ENCODE measurements around the gene IL12RB2. TPM values are rescaled to one million over a fixed set of nuclear protein-coding genes. Genes with fewer than 3 reads are reported as not detected.
"Not testable (repeated sequence)": the region's sequence is repeated elsewhere in the genome, so short reads cannot be mapped to it uniquely, and the experiment has no call there.

IL12RB2 gene
- total RNA-seq, 1 donor from 2014 or later: 0.06 TPM

DNA sequence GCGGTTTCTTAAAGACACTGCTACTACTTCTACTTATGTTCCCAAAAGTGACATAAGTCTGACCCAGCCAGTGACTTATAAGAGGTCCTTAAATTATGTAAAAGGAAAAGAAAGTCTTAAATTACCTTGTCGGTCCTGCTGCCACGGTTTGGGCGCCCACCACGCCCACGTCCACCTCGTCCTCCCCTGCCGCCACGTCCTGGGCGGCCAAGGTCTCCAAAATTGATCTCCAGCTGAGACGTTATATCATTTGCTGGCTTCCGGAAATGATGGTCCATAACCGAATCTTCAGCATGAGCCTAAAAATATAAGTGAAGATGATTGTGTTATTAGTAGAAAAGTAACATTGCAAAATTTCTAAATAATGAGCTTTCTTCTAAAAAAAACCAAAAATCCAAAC, 107.4 kb downstream of the IL12RB2 start:
- Histone ChIP-seq H3K9ac (no peak overlapping the region), H4K20me1 (ENCODE audit: low read depth) (peaks cover 81% of the 10 kb centered on the region), H3K36me3 (peaks cover 46% of the 10 kb centered on the region), H3K27ac (no peak overlapping the region), H3K9me3 (ENCODE audit: low read depth) (no peaks in the 10 kb centered on the region), H3F3A (ENCODE audit: low read depth) (peaks cover 29% of the 10 kb centered on the region), H3K79me2 (ENCODE audit: low read depth) (peaks cover 73% of the 10 kb centered on the region), H3K27me3 (no peaks in the 10 kb centered on the region), H3K4me2 (no peak overlapping the region), H3K4me1 (no peaks in the 10 kb centered on the region), H3K4me3 (no peak overlapping the region), H2AFZ (replicated peaks) (no peak overlapping the region)
- no peak for TF ChIP-seq EZH2 (IDR thresholded peaks at IDR 0.05)
- no peak for TF ChIP-seq EZH2phosphoT487 (IDR thresholded peaks at IDR 0.05)
- TF ChIP-seq, protein P1, sequence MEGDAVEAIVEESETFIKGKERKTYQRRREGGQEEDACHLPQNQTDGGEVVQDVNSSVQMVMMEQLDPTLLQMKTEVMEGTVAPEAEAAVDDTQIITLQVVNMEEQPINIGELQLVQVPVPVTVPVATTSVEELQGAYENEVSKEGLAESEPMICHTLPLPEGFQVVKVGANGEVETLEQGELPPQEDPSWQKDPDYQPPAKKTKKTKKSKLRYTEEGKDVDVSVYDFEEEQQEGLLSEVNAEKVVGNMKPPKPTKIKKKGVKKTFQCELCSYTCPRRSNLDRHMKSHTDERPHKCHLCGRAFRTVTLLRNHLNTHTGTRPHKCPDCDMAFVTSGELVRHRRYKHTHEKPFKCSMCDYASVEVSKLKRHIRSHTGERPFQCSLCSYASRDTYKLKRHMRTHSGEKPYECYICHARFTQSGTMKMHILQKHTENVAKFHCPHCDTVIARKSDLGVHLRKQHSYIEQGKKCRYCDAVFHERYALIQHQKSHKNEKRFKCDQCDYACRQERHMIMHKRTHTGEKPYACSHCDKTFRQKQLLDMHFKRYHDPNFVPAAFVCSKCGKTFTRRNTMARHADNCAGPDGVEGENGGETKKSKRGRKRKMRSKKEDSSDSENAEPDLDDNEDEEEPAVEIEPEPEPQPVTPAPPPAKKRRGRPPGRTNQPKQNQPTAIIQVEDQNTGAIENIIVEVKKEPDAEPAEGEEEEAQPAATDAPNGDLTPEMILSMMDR (IDR thresholded peaks at IDR 0.05): no peak
- Mint-ChIP-seq H3K4me3 (no peak overlapping the region), H3K27ac (no peak overlapping the region), H3K27me3 (ENCODE audit: insufficient read depth, low read depth) (no peaks in the 10 kb centered on the region), H3K4me1 (no peaks in the 10 kb centered on the region), H3K9me3 (no peaks in the 10 kb centered on the region), H3K36me3 (peaks cover 41% of the 10 kb centered on the region)
- no peak for DNase-seq (ENCODE audit: low spot score)

DNA sequence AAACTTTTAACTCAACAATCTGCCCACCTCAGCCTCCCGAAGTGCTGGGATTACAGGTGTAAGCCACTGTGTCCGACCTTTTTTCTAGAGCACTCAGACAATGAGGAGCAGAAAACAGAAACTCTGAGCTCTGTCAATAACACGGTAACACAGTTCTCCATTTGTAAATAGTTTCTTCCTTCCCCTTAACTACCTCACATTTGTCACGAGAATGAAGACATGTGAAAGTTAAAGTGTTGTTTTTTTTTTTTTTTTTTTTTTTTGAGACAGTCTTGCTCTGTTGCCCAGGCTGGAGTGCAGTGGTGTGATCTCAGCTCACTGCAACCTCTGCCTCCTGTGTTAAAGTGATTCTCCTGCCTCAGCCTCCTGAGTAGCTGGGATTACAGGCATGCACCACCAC, 110.1 kb downstream of the IL12RB2 start:
- H3K9me3 Mint-ChIP-seq; H3K9me3 ChIP-seq (ENCODE audit: low read depth); H3K27me3 ChIP-seq; H3K4me2 ChIP-seq; H3K9ac ChIP-seq; H3K4me1 Mint-ChIP-seq; DNase-seq (ENCODE audit: low spot score); H3K27ac ChIP-seq; H3K4me1 ChIP-seq; H2AFZ ChIP-seq (replicated peaks); H3K4me3 Mint-ChIP-seq; H3K27me3 Mint-ChIP-seq (ENCODE audit: insufficient read depth, low read depth); H3K4me3 ChIP-seq; H3K27ac Mint-ChIP-seq: not testable (repeated sequence)
- peaks cover 50% of the 10 kb centered on the region for H3K36me3 Mint-ChIP-seq
- peaks cover 99% of the 10 kb centered on the region for H4K20me1 ChIP-seq (ENCODE audit: low read depth)
- H3K36me3 ChIP-seq: peaks cover 39% of the 10 kb centered on the region
- H3K79me2 ChIP-seq (ENCODE audit: low read depth): peaks cover 93% of the 10 kb centered on the region
- H3F3A ChIP-seq (ENCODE audit: low read depth): peaks cover 20% of the 10 kb centered on the region

DNA sequence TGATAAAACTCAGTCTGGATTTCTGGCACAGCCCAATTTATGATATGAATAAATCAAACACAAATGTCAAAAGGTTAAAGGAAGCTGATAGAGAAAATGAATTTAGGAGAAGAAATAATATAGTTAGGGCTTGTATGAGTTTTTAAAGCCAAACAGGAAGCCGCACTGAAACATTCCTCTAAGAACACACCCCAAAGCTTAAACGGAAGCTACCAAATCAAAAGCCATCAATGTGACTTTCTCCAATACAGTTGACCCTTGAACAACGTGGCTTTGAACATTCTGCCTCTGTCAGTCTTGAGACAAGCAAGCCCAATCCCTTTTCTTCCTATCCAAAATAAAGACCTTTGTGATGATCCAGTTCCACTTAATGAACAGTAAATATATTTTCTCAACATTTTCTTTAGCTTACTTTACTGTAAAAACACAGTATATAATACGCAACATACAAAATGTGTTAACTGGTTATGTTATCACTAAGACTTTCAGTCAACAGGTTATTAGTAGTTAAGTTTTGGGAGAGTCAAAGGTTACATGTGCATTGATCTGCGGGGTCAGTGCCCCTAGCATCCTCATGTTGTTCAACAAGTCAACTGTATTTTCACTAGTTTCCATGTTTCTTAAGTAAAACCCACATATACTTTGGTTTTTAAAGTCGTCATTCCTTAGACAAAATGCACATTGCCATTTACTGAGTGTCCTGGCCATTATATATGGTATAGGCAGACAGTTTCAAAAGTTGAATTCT, 111.3 kb downstream of the IL12RB2 start:
- no peak for DNase-seq (ENCODE audit: low spot score)
- H3K4me3 ChIP-seq: no peak overlapping the region
- no peaks in the 10 kb centered on the region for H3K27me3 ChIP-seq
- Mint-ChIP-seq H3K27me3 (ENCODE audit: insufficient read depth, low read depth) (peaks cover 2% of the 10 kb centered on the region), H3K4me1 (no peaks in the 10 kb centered on the region), H3K27ac (no peak overlapping the region), H3K36me3 (peaks cover 51% of the 10 kb centered on the region), H3K4me3 (no peak overlapping the region), H3K9me3 (no peaks in the 10 kb centered on the region)
- peaks cover 45% of the 10 kb centered on the region for H3K36me3 ChIP-seq
- peaks cover 23% of the 10 kb centered on the region for H3F3A ChIP-seq (ENCODE audit: low read depth)
- no peak overlapping the region for H3K27ac ChIP-seq
- no peak overlapping the region for H3K4me2 ChIP-seq
- no peak for TF ChIP-seq EZH2phosphoT487 (IDR thresholded peaks at IDR 0.05)
- no peak for TF ChIP-seq EZH2 (IDR thresholded peaks at IDR 0.05)
- TF ChIP-seq, protein P1 (IDR thresholded peaks at IDR 0.05): no peak
- peaks cover 100% of the 10 kb centered on the region for H3K79me2 ChIP-seq (ENCODE audit: low read depth)
- no peak overlapping the region for H3K9ac ChIP-seq
- no peaks in the 10 kb centered on the region for H3K4me1 ChIP-seq
- peaks cover 100% of the 10 kb centered on the region for H4K20me1 ChIP-seq (ENCODE audit: low read depth)
- H3K9me3 ChIP-seq (ENCODE audit: low read depth): no peaks in the 10 kb centered on the region
- H2AFZ ChIP-seq (replicated peaks): no peak overlapping the region

DNA sequence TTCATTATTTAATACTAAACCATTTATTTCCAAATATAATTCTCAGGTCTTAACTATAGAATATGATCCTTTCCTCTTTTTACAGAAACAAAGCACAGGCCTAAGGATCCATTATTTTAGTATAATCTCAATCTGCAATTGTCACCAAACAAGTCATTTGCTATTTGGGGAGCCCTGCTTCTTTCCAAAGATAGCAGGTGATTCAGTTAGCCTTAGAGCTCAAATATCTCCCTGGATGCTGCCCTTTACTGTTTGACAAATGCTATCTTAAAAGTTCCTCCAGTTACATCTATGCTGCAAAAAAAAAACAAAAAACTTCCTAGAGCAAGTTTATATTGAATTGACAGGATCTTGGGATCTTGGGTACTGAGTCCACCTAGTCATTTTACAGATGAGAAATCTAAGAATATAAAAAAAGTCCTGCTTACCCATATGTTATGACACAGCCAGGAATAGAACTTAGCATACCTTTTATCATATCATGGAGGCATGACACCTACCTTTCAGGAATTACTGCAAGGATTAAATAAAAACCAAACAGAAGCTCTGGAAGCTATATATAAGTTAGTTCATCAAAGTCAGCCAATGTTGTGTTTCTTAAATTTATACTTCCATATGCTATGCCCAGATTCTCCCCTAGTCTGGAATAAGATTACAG, 113.3 kb downstream of the IL12RB2 start:
- peaks cover 55% of the 10 kb centered on the region for H3K36me3 Mint-ChIP-seq
- H3K27me3 Mint-ChIP-seq (ENCODE audit: insufficient read depth, low read depth): peaks cover 2% of the 10 kb centered on the region
- H4K20me1 ChIP-seq (ENCODE audit: low read depth): peaks cover 100% of the 10 kb centered on the region
- no peak overlapping the region for H3K9ac ChIP-seq
- no peaks in the 10 kb centered on the region for H3K4me1 Mint-ChIP-seq
- H3K9me3 ChIP-seq (ENCODE audit: low read depth): no peaks in the 10 kb centered on the region
- H3F3A ChIP-seq (ENCODE audit: low read depth): peaks cover 23% of the 10 kb centered on the region
- no peak overlapping the region for H2AFZ ChIP-seq (replicated peaks)
- H3K4me3 ChIP-seq: no peak overlapping the region
- H3K4me3 Mint-ChIP-seq: no peak overlapping the region
- TF ChIP-seq EZH2 (IDR thresholded peaks at IDR 0.05): no peak
- TF ChIP-seq, protein P1 (IDR thresholded peaks at IDR 0.05): no peak
- TF ChIP-seq EZH2phosphoT487 (IDR thresholded peaks at IDR 0.05): no peak
- H3K36me3 ChIP-seq: peaks cover 57% of the 10 kb centered on the region
- H3K27ac Mint-ChIP-seq: no peak overlapping the region
- DNase-seq (ENCODE audit: low spot score): no peak
- no peaks in the 10 kb centered on the region for H3K27me3 ChIP-seq
- H3K79me2 ChIP-seq (ENCODE audit: low read depth): peaks cover 100% of the 10 kb centered on the region
- no peaks in the 10 kb centered on the region for H3K9me3 Mint-ChIP-seq
- H3K4me1 ChIP-seq: peaks cover 1% of the 10 kb centered on the region
- H3K27ac ChIP-seq: no peak overlapping the region
- H3K4me2 ChIP-seq: no peak overlapping the region

Data from neural progenitor cell (in vitro differentiated cells).